OCI-LY7 (cell line): Measurements from ENCODE around the gene LDAF1.

ENCODE experiments used
- CTCF ChIP-seq: fragments of 200-600 bp; sonication (generic); conservative IDR thresholded peaks from 2 replicates; pipeline ENCODE4 v1.5.1; 2014; ENCODE audit warnings: mild to moderate bottlenecking, antibody characterized with exemption, low read length, moderate library complexity, mixed read lengths
- EZH2phosphoT487 ChIP-seq: fragments of 200-600 bp; sonication (generic); IDR thresholded peaks from 2 replicates; pipeline ENCODE4 v1.6.1; 2018; ENCODE audit warnings: low read depth, borderline replicate concordance, mild to moderate bottlenecking, mixed run types, antibody characterized with exemption, low read length, moderate library complexity, mixed read lengths

- TF ChIP-seq CTCF: no peak
- no peak for TF ChIP-seq EZH2phosphoT487
Measured at GRCh38 chr16:21190013-21190412, 31.5 kb downstream of the LDAF1 start.
